GM12878 (cell line): ENCODE data around the gene LCOR. TPM values are rescaled to one million over a fixed set of nuclear protein-coding genes. Genes with fewer than 3 reads are reported as not detected.

Source experiments
- CBFB ChIP-seq: IDR thresholded peaks from 2 replicates; pipeline ENCODE4 v1.6.1; 2016; ENCODE audit warnings: antibody characterized with exemption, low read depth
- CEBPB ChIP-seq, 2 experiments: fragments of 150-350 bp in 1 of 2; IDR thresholded peaks; 2 replicates each; pipeline ENCODE4 v1.6.1; 2012 to 2014; ENCODE audit warnings: low read depth in 2 of 2, low read length in 2 of 2, borderline replicate concordance in 1 of 2, inconsistent platforms in 1 of 2
- CREM ChIP-seq: IDR thresholded peaks from 2 replicates; pipeline ENCODE4 v1.6.1; 2014; ENCODE audit warnings: antibody characterized with exemption, low read depth
- EGR1 ChIP-seq, 2 experiments: IDR thresholded peaks; 1 replicate in 1 of 2; 2 replicates in 1 of 2; pipeline ENCODE4 v1.6.1; 2011 to 2012; ENCODE audit warnings: low read depth in 2 of 2, low read length in 2 of 2, borderline replicate concordance in 1 of 2, mild to moderate bottlenecking in 1 of 2, moderate library complexity in 1 of 2
- ELK1 ChIP-seq: IDR thresholded peaks from 2 replicates; pipeline ENCODE4 v1.6.1; 2012; ENCODE audit warnings: low read depth, low read length, improper control_type of control experiment
- MEF2A ChIP-seq: IDR thresholded peaks from 2 replicates; pipeline ENCODE4 v1.6.1; 2011; ENCODE audit warnings: low read depth, mild to moderate bottlenecking, low read length, moderate library complexity; ENCODE audit not compliant: insufficient read depth
- NKRF ChIP-seq: fragments of 450-650 bp; conservative IDR thresholded peaks from 2 replicates; pipeline ENCODE4 v1.6.1; 2017; ENCODE audit warnings: mild to moderate bottlenecking, moderate library complexity
- POLR2AphosphoS2 ChIP-seq: IDR thresholded peaks from 2 replicates; pipeline ENCODE4 v1.6.1; 2011; ENCODE audit warnings: low read depth, mild to moderate bottlenecking, low read length, improper control_type of control experiment, moderate library complexity
- SREBF2 ChIP-seq: IDR thresholded peaks from 2 replicates; pipeline ENCODE4 v1.6.1; 2012; ENCODE audit warnings: mild to moderate bottlenecking, low read length
- TAF1 ChIP-seq: IDR thresholded peaks from 2 replicates; pipeline ENCODE4 v1.6.1; 2011; ENCODE audit warnings: mild to moderate bottlenecking, low read depth, low read length, borderline replicate concordance
- USF2 ChIP-seq: IDR thresholded peaks from 2 replicates; pipeline ENCODE4 v1.6.1; 2011; ENCODE audit warnings: low read depth, low read length, improper control_type of control experiment, borderline replicate concordance
- ZBED1 ChIP-seq: IDR thresholded peaks from 2 replicates; pipeline ENCODE4 v1.6.1; 2016; ENCODE audit warnings: borderline replicate concordance
- ZZZ3 ChIP-seq: IDR thresholded peaks from 2 replicates; pipeline ENCODE4 v1.6.1; 2011; ENCODE audit warnings: low read depth; ENCODE audit not compliant: control insufficient read depth, insufficient read length
- polyA plus RNA-seq, 11 experiments: library from polyadenylated mRNA; depleted of rRNA in 4 of 11; unstranded in 6 of 11; stranded (reverse) in 5 of 11; fragments of >200 nt; fragmentation: Nextera tagmentation in 4 of 11; fragmentation: Illumina TruSeq in 1 of 11; extraction: Ambion mirVana in 4 of 11; extraction: Trizol in 1 of 11; gene quantifications; 1 replicate in 1 of 11; 2 replicates in 10 of 11; pipeline versions ENCODE4 v1.2.1 to v1.2.3, GENCODE V29; 2011 to 2016; ENCODE audit warnings: inconsistent platforms in 2 of 11, missing spikeins in 2 of 11, low read depth in 1 of 11
- total RNA-seq, 4 experiments: library from RNA; depleted of rRNA in 3 of 4; stranded (reverse); fragments of >200 nt in 3 of 4; fragmentation: Illumina TruSeq in 1 of 4; extraction: Trizol in 1 of 4; gene quantifications; 2 replicates each; pipeline versions ENCODE4 v1.2.1 to v1.2.3, GENCODE V29; 2013 to 2021

LCOR gene
- total and polyA plus RNA-seq, 10 of the 15 experiments (the other 5 are each of a cell fraction or from before 2014, with no cell fraction given): 1.6 to 22.0 (median 13.2) TPM

- TF ChIP-seq POLR2AphosphoS2: no peak
- TF ChIP-seq CREM: no peak; the same call in 1 of the 2 replicates
- no peak for TF ChIP-seq CBFB
- no peak for TF ChIP-seq ZZZ3
- no peak for TF ChIP-seq ELK1
- no peak for TF ChIP-seq USF2
- TF ChIP-seq MEF2A: no peak
- 0 out of 2 replicates have a peak, but pooled peaks have one; percentile 45 for TF ChIP-seq NKRF
- no peak for TF ChIP-seq CEBPB (IDR thresholded peaks at IDR 0.05; ENCODE audit: borderline replicate concordance in 1 of 2, low read depth in 2 of 2, low read length in 2 of 2)
- TF ChIP-seq EGR1 (IDR thresholded peaks at IDR 0.05; ENCODE audit: borderline replicate concordance in 1 of 2, low read depth in 2 of 2, low read length in 2 of 2): peak; percentile 67 to 95
- no peak for TF ChIP-seq SREBF2
- TF ChIP-seq TAF1: peak; percentile 69; the same call in 1 of the 2 replicates
- TF ChIP-seq ZBED1: no peak
These were observed at the start of gene LCOR (continued) for GRCh38 chr10:96831867-96832720.
